HepG2 (cell line): Measurements from ENCODE around the gene TTC24. TPM values are rescaled to one million over a fixed set of nuclear protein-coding genes. Genes with fewer than 3 reads are reported as not detected.

Experiments used
- ATAC-seq: fragments of 200-7000 bp; cut with Tn5 transposase; 3 replicates; pipeline ENCODE4 v1.9.1; 2020; ENCODE audit warnings: mild to moderate bottlenecking, moderate library complexity
- BruUV-seq: library from RNA; stranded (reverse); fragments of 400-500 nt; replicated peaks from 2 replicates; lab custom pipeline; 2021; lab: Mats Ljungman, UMichigan
- CTCF ChIA-PET: fragments of 300-600 bp; formaldehyde crosslinking; extraction: SDS; loops from one replicate; lab custom pipeline; 2021; ENCODE audit warnings: low total read pairs, inconsistent platforms, low intra/inter-chr PET ratio; lab: Yijun Ruan, JAX
- POLR2A ChIA-PET: fragments of 350-600 bp; sonication (Branson Sonifier 250); formaldehyde crosslinking; loops from one replicate; lab custom pipeline; 2020; ENCODE audit warnings: antibody characterized with exemption, inconsistent platforms; lab: Yijun Ruan, JAX
- DNase-seq: peaks from one replicate; pipeline ENCODE4 v3.0.0-alpha.2; 2015; ENCODE audit warnings: low spot score
- FAIRE-seq: peaks from 3 replicates; lab custom pipeline; 2011; peaks lifted over from hg19 to GRCh38; lab: Jason Lieb, UNC
- H2AFZ ChIP-seq: one replicate; pipeline ENCODE4 v1.6.1; 2011; ENCODE audit warnings: low read length, inconsistent platforms
- H3K27ac ChIP-seq: fragments of 300-600 bp; 3 replicates; pipeline ENCODE4 v1.8.0; 2011; ENCODE audit warnings: mixed run types, mild to moderate bottlenecking, mixed read lengths, low read length, inconsistent platforms; ENCODE audit not compliant: insufficient read depth; ENCODE audit errors: extremely low read length
- H3K27me3 ChIP-seq, 2 experiments: fragments of 200-600 bp in 1 of 2; 2 replicates in 1 of 2; 3 replicates in 1 of 2; pipeline versions ENCODE4 v1.6.0 to v1.8.0; 2011; ENCODE audit warnings: low read length in 2 of 2, mild to moderate bottlenecking in 2 of 2, moderate library complexity in 2 of 2, inconsistent platforms in 1 of 2; ENCODE audit not compliant: insufficient read depth in 2 of 2, control insufficient read depth in 1 of 2
- H3K36me3 ChIP-seq, 2 experiments: fragments of 200-600 bp in 1 of 2; replicated peaks in 1 of 2; 2 replicates in 1 of 2; 3 replicates in 1 of 2; pipeline versions ENCODE4 v1.5.1 to v1.8.0; 2011; ENCODE audit warnings: low read length in 2 of 2, inconsistent platforms in 1 of 2; ENCODE audit not compliant: insufficient read depth in 2 of 2, control insufficient read depth in 1 of 2
- H3K4me1 ChIP-seq: 2 replicates; pipeline ENCODE4 v1.5.1; 2012; ENCODE audit warnings: low read length, inconsistent platforms; ENCODE audit not compliant: insufficient read depth
- H3K4me2 ChIP-seq: 2 replicates; pipeline ENCODE4 v1.6.0; 2011; ENCODE audit warnings: low read depth, low read length, inconsistent platforms
- H3K4me3 ChIP-seq, 3 experiments: fragments of 200-600 bp in 1 of 3; sonication (generic), shearing (Covaris generic) in 1 of 3; replicated peaks in 1 of 3; 2 replicates each; pipeline ENCODE4 v1.5.1; 2011 to 2016; ENCODE audit warnings: low read length in 3 of 3, inconsistent platforms in 2 of 3, low read depth in 2 of 3, mild to moderate bottlenecking in 2 of 3, control low read depth in 1 of 3, mixed read lengths in 1 of 3; ENCODE audit not compliant: insufficient read depth in 1 of 3
- H3K79me2 ChIP-seq: one replicate; pipeline ENCODE4 v1.6.1; 2011; ENCODE audit warnings: low read length, inconsistent platforms; ENCODE audit not compliant: insufficient read depth
- H3K9ac ChIP-seq: 2 replicates; pipeline ENCODE4 v1.6.0; 2011; ENCODE audit warnings: mild to moderate bottlenecking, low read depth, low read length, inconsistent platforms; ENCODE audit not compliant: insufficient read depth
- H3K9me3 ChIP-seq: 2 replicates; pipeline ENCODE4 v1.5.1; 2012; ENCODE audit warnings: mild to moderate bottlenecking, low read length
- H4K20me1 ChIP-seq: 2 replicates; pipeline ENCODE4 v1.6.0; 2011; ENCODE audit warnings: inconsistent platforms, mild to moderate bottlenecking, low read length, moderate library complexity; ENCODE audit not compliant: insufficient read depth
- AGO1 ChIP-seq: fragments of 200-400 bp; formaldehyde crosslinking; IDR thresholded peaks from 2 replicates; pipeline ENCODE4 v1.6.1; 2017; ENCODE audit warnings: mild to moderate bottlenecking, low read depth, low read length, moderate library complexity; ENCODE audit not compliant: poor library complexity, severe bottlenecking
- GATAD2A ChIP-seq: IDR thresholded peaks from 2 replicates; pipeline ENCODE4 v1.6.1; 2016
- GZF1 ChIP-seq: sonication (generic); formaldehyde crosslinking; IDR thresholded peaks from 2 replicates; pipeline ENCODE4 v1.5.1; 2020; ENCODE audit warnings: mild to moderate bottlenecking, missing genetic modification reagents
- NCOA2 ChIP-seq: sonication (generic); formaldehyde crosslinking; IDR thresholded peaks from 2 replicates; pipeline ENCODE4 v1.8.0; 2022; ENCODE audit warnings: inconsistent platforms
- NONO ChIP-seq, 2 experiments: fragments of 450-650 bp in 1 of 2; sonication (generic) in 1 of 2; formaldehyde crosslinking in 1 of 2; IDR thresholded peaks in 1 of 2; conservative IDR thresholded peaks in 1 of 2; 2 replicates each; pipeline versions ENCODE4 v1.6.1 to v1.8.0; 2017 to 2022; ENCODE audit warnings: mild to moderate bottlenecking in 1 of 2, missing genetic modification reagents in 1 of 2, moderate library complexity in 1 of 2
- RORA ChIP-seq: sonication (generic); formaldehyde crosslinking; IDR thresholded peaks from 2 replicates; pipeline ENCODE4 v1.5.0; 2020; ENCODE audit warnings: mild to moderate bottlenecking, missing genetic modification reagents, moderate library complexity
- ZNF121 ChIP-seq: sonication (generic); formaldehyde crosslinking; IDR thresholded peaks from 2 replicates; pipeline ENCODE4 v1.5.0; 2020; ENCODE audit warnings: mild to moderate bottlenecking, missing genetic modification reagents
- ZNF460 ChIP-seq: sonication (generic); formaldehyde crosslinking; IDR thresholded peaks from 2 replicates; pipeline ENCODE4 v1.5.1; 2020; ENCODE audit warnings: missing genetic modification reagents, mild to moderate bottlenecking, borderline replicate concordance
- ZNF512 ChIP-seq: sonication (generic); formaldehyde crosslinking; IDR thresholded peaks from 2 replicates; pipeline ENCODE4 v1.4.0; 2020; ENCODE audit warnings: mild to moderate bottlenecking, missing genetic modification reagents
- ZNF543 ChIP-seq: sonication (generic); formaldehyde crosslinking; IDR thresholded peaks from 2 replicates; pipeline ENCODE4 v1.4.0; 2020; ENCODE audit warnings: mild to moderate bottlenecking, missing genetic modification reagents
- ZNF619 ChIP-seq: sonication (generic); formaldehyde crosslinking; IDR thresholded peaks from 2 replicates; pipeline ENCODE4 v1.4.0; 2020; ENCODE audit warnings: mild to moderate bottlenecking, missing genetic modification reagents
- WGBS: methylation state at CpG from one replicate; pipeline ENCODE4 v1.1.6; 2017; ENCODE audit warnings: low lambda C conversion rate; 5-methylcytosine and 5-hydroxymethylcytosine counted together
- in situ Hi-C: cut with HindIII; loops from 2 replicates; pipeline ENCODE4 v1.10.0; 2017; ENCODE audit warnings: low pct_unique_long_range_greater_than_20kb; ENCODE audit not compliant: extremely low pct_ligation_motif_present
- intact Hi-C: fragments of 100-400 bp; cut with micrococcal nuclease; formaldehyde crosslinking; loops from one replicate; pipeline ENCODE4 v1.10.0; 2022; ENCODE audit not compliant: unreplicated experiment
- polyA plus RNA-seq, 8 experiments: library from polyadenylated mRNA; depleted of rRNA in 3 of 8; stranded (reverse) in 7 of 8; unstranded in 1 of 8; fragments of >200 nt; fragmentation: Illumina TruSeq in 4 of 8; extraction: Trizol in 4 of 8; gene quantifications; 2 replicates each; pipeline versions ENCODE4 v1.2.1 to v1.2.3, GENCODE V29; 2011 to 2016; ENCODE audit warnings: low read depth in 4 of 8, missing spikeins in 1 of 8, mixed read lengths in 1 of 8; ENCODE audit not compliant: insufficient read depth in 1 of 8
- total RNA-seq, 5 experiments: library from RNA; depleted of rRNA; stranded (reverse); fragments of >200 nt; fragmentation: Illumina TruSeq; extraction: Trizol; gene quantifications; 2 replicates each; pipeline ENCODE4 v1.2.3, GENCODE V29; 2016; ENCODE audit warnings: low read depth in 1 of 5
- TF ChIP-seq, protein P1 (sequence below): sonication (generic); formaldehyde crosslinking; conservative IDR thresholded peaks from 2 replicates; pipeline ENCODE4 v1.8.0; 2022; ENCODE audit warnings: mild to moderate bottlenecking, moderate library complexity, missing genetic modification reagents
- TF ChIP-seq, protein P2 (sequence below): sonication (generic); formaldehyde crosslinking; IDR thresholded peaks from 2 replicates; pipeline ENCODE4 v1.4.0; 2020; ENCODE audit warnings: missing genetic modification reagents, borderline replicate concordance
- TF ChIP-seq, protein P3 (sequence below): sonication (generic); formaldehyde crosslinking; IDR thresholded peaks from 2 replicates; pipeline ENCODE4 v1.5.0; 2020; ENCODE audit warnings: missing genetic modification reagents
- TF ChIP-seq, protein P4 (sequence below): sonication (generic); formaldehyde crosslinking; IDR thresholded peaks from 2 replicates; pipeline ENCODE4 v1.5.0; 2020; ENCODE audit warnings: mild to moderate bottlenecking, missing genetic modification reagents, moderate library complexity

TTC24 gene
- total and polyA plus RNA-seq, 2 of the 13 experiments (the other 11 are each of a cell fraction or from before 2014, with no cell fraction given), result 0.13 to 0.18 TPM

DNA sequence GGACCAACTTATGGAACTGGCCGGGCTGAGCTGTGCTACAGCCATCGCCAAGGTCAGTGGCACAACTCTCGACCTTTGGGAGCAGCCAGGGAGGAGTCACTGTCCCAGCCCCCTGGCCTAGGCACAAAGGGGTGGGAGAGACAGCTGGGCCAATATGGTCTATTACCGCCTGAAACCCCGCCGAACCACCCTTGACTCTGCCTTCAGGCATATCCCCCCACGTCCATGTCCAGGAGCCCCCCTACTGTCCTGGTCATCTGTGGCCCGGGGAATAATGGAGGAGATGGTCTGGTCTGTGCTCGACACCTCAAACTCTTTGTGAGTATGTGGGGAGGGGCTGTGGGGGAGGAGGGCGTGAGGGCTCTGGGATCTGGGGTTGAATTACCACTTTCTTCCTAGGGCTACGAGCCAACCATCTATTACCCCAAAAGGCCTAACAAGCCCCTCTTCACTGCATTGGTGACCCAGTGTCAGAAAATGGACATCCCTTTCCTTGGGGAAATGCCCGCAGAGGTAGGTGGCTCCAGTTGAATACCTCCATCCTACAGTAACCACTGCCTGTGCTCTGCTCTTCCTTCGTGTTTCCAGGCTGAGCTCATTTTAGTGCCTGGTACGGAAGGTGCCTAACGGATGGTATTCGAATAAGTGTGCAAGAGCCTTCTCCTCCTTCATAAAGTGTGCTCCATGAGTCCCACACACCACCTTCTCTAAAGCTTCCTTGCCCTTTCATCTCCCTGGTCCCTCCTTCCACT is 12.8 kb downstream of the TTC24 start:
- ChIA-PET CTCF (no interaction called here), POLR2A (interaction anchor here (1.0 to 2.3 kb wide), 7 partner anchors 9 to 135 kb away, joined by 3 to 36 read pairs (median 8); partner anchors contain the start of gene GPATCH4)
- WGBS, result 64% methylated on average over 11 of the region's 16 CpGs
- H4K20me1 ChIP-seq, result no peaks in the 10 kb centered on the region
- H3K4me2 ChIP-seq, result peak overlapping the region; percentile 92
- peaks cover 21% of the 10 kb centered on the region for H3K4me1 ChIP-seq
- H3K9ac ChIP-seq, result peak overlapping the region; percentile 87
- TSS peak; percentile 58 for BruUV-seq
- in situ Hi-C loops (no loop called here), intact Hi-C loops (no loop called here)
- H2AFZ ChIP-seq, result no peak overlapping the region
- peak overlapping the region; percentile 68 for H3K27ac ChIP-seq
- peak; percentile 50; the same call in 2 of the 3 replicates for ATAC-seq
- H3K79me2 ChIP-seq, result peaks cover 3% of the 10 kb centered on the region
- no peak for DNase-seq
- no peaks in the 10 kb centered on the region for H3K9me3 ChIP-seq
- H3K27me3 ChIP-seq, result no peaks in the 10 kb centered on the region
- no peak for FAIRE-seq
- peaks cover 3 to 34% of the 10 kb centered on the region in 2 experiments for H3K36me3 ChIP-seq
- peak overlapping the region; percentile 73 to 86 (median 81); a peak in 5 of 6 replicates for H3K4me3 ChIP-seq
- TF ChIP-seq RORA (CRISPR knock-in tag), result no peak
- TF ChIP-seq GZF1 (CRISPR knock-in tag), result no peak
- TF ChIP-seq ZNF460 (CRISPR knock-in tag), result no peak
- TF ChIP-seq, protein P1, sequence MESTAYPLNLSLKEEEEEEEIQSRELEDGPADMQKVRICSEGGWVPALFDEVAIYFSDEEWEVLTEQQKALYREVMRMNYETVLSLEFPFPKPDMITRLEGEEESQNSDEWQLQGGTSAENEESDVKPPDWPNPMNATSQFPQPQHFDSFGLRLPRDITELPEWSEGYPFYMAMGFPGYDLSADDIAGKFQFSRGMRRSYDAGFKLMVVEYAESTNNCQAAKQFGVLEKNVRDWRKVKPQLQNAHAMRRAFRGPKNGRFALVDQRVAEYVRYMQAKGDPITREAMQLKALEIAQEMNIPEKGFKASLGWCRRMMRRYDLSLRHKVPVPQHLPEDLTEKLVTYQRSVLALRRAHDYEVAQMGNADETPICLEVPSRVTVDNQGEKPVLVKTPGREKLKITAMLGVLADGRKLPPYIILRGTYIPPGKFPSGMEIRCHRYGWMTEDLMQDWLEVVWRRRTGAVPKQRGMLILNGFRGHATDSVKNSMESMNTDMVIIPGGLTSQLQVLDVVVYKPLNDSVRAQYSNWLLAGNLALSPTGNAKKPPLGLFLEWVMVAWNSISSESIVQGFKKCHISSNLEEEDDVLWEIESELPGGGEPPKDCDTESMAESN (CRISPR knock-in tag), result no peak
- 0 out of 2 replicates have a peak, but pooled peaks have one; percentile 23 for TF ChIP-seq ZNF619
- TF ChIP-seq, protein P2, sequence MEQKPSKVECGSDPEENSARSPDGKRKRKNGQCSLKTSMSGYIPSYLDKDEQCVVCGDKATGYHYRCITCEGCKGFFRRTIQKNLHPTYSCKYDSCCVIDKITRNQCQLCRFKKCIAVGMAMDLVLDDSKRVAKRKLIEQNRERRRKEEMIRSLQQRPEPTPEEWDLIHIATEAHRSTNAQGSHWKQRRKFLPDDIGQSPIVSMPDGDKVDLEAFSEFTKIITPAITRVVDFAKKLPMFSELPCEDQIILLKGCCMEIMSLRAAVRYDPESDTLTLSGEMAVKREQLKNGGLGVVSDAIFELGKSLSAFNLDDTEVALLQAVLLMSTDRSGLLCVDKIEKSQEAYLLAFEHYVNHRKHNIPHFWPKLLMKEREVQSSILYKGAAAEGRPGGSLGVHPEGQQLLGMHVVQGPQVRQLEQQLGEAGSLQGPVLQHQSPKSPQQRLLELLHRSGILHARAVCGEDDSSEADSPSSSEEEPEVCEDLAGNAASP, result no peak
- TF ChIP-seq ZNF543 (CRISPR knock-in tag), result no peak
- no peak for TF ChIP-seq NONO (IDR thresholded peaks at IDR 0.05)
- TF ChIP-seq NONO (CRISPR knock-in tag; conservative IDR thresholded peaks at IDR 0.05), result no peak; the same call in 1 of the 2 replicates
- no peak for TF ChIP-seq NCOA2 (CRISPR knock-in tag)
- TF ChIP-seq ZNF512, result no peak
- TF ChIP-seq AGO1, result no peak
- TF ChIP-seq GATAD2A (CRISPR knock-in tag), result no peak
- TF ChIP-seq ZNF121 (CRISPR knock-in tag), result no peak
- TF ChIP-seq, protein P3, sequence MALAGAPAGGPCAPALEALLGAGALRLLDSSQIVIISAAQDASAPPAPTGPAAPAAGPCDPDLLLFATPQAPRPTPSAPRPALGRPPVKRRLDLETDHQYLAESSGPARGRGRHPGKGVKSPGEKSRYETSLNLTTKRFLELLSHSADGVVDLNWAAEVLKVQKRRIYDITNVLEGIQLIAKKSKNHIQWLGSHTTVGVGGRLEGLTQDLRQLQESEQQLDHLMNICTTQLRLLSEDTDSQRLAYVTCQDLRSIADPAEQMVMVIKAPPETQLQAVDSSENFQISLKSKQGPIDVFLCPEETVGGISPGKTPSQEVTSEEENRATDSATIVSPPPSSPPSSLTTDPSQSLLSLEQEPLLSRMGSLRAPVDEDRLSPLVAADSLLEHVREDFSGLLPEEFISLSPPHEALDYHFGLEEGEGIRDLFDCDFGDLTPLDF, result no peak
- TF ChIP-seq, protein P4, sequence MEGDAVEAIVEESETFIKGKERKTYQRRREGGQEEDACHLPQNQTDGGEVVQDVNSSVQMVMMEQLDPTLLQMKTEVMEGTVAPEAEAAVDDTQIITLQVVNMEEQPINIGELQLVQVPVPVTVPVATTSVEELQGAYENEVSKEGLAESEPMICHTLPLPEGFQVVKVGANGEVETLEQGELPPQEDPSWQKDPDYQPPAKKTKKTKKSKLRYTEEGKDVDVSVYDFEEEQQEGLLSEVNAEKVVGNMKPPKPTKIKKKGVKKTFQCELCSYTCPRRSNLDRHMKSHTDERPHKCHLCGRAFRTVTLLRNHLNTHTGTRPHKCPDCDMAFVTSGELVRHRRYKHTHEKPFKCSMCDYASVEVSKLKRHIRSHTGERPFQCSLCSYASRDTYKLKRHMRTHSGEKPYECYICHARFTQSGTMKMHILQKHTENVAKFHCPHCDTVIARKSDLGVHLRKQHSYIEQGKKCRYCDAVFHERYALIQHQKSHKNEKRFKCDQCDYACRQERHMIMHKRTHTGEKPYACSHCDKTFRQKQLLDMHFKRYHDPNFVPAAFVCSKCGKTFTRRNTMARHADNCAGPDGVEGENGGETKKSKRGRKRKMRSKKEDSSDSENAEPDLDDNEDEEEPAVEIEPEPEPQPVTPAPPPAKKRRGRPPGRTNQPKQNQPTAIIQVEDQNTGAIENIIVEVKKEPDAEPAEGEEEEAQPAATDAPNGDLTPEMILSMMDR (CRISPR knock-in tag), result no peak
